GM23338 (cell line): ENCODE results near the gene CSTF2.

Experiments
- CREB1 ChIP-seq: fragments of 250-450 bp; sonication (Bioruptor Pico); IDR thresholded peaks from 2 replicates; pipeline ENCODE4 v1.5.0; 2020; ENCODE audit warnings: low read depth, mild to moderate bottlenecking, moderate library complexity
- EZH2 ChIP-seq: fragments of 200-600 bp; sonication (generic); IDR thresholded peaks from one replicate; pipeline ENCODE4 v1.8.0; 2017; ENCODE audit warnings: antibody characterized with exemption, mild to moderate bottlenecking, low read depth; ENCODE audit not compliant: unreplicated experiment
- EZH2phosphoT487 ChIP-seq: fragments of 200-600 bp; sonication (generic); IDR thresholded peaks from one replicate; pipeline ENCODE4 v1.8.1; 2018; ENCODE audit warnings: antibody characterized with exemption; ENCODE audit not compliant: unreplicated experiment
- JUNB ChIP-seq: IDR thresholded peaks from one replicate; pipeline ENCODE4 v1.6.1; 2016; ENCODE audit warnings: antibody characterized with exemption; ENCODE audit not compliant: unreplicated experiment
- NANOG ChIP-seq: IDR thresholded peaks from 2 replicates; pipeline ENCODE4 v1.6.1; 2016; ENCODE audit warnings: antibody characterized with exemption, borderline replicate concordance
- POLR2AphosphoS5 ChIP-seq: IDR thresholded peaks from 2 replicates; pipeline ENCODE4 v1.6.1; 2016; ENCODE audit warnings: antibody characterized with exemption, low read depth
- STAT1 ChIP-seq: IDR thresholded peaks from one replicate; pipeline ENCODE4 v1.6.1; 2016; ENCODE audit warnings: antibody characterized with exemption; ENCODE audit not compliant: unreplicated experiment
- ZNF114 ChIP-seq: fragments of 250-450 bp; sonication (Bioruptor Pico); IDR thresholded peaks from 2 replicates; pipeline ENCODE4 v1.5.0; 2020; ENCODE audit warnings: mild to moderate bottlenecking, moderate library complexity
- ZNF331 ChIP-seq: fragments of 250-450 bp; sonication (Bioruptor Pico); IDR thresholded peaks from 2 replicates; pipeline ENCODE4 v1.5.0; 2020; ENCODE audit warnings: low read depth, mild to moderate bottlenecking, moderate library complexity
- TF ChIP-seq, protein P1 (sequence below), 2 experiments: fragments of 200-600 bp in 1 of 2; sonication (generic) in 1 of 2; conservative IDR thresholded peaks; 2 replicates each; pipeline versions ENCODE4 v1.5.1 to v1.6.1; 2016 to 2017; ENCODE audit warnings: antibody characterized with exemption in 2 of 2, low read depth in 2 of 2, mild to moderate bottlenecking in 2 of 2, moderate library complexity in 1 of 2
- TF ChIP-seq, protein P2 (sequence below): IDR thresholded peaks from one replicate; pipeline ENCODE4 v1.6.1; 2018; ENCODE audit warnings: antibody characterized with exemption; ENCODE audit not compliant: unreplicated experiment
- TF ChIP-seq, protein P3 (sequence below): IDR thresholded peaks from 2 replicates; pipeline ENCODE4 v1.6.1; 2016; ENCODE audit warnings: antibody characterized with exemption

DNA sequence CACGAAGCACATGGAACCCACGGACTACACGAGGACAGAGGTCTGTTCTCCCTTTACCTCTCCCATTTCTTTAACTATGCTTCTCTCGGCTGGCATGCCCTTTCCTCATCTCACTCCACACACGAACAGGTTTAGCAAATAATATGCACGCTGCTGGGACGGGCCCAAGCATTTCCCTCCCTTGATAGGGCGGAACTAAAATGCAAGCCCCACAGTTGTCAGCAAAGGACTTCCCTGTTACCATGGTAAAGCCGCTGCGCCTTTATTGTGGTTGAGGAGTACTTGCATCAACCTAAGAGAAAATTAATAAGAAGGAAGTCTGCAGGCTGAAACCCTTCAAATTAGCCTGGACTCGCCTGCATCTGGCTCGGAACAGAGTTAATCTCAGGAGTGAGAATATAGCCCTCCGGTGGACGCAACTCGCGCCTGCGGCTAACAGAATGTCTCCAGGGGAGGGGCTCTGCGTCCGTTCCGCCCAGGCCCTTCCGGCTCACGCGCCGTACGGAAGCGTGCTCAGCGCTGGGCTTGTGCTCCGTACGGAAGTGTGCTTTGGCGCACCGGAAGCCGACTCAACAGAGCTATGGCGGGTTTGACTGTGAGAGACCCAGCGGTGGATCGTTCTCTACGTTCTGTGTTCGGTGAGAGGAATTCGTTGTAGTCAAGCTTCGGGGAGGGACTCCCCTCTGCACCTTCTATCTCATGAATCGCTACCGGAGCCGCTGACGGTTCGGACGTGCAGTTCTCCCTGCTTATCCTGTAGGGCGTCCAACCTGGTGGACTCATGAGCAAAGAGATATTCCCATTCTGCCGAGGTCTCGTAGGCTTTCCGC is at the start of gene CSTF2:
- TF ChIP-seq CREB1 (0 out of 2 replicates have a peak, but pooled peaks have one; percentile 29), EZH2 (no peak), NANOG (no peak), POLR2AphosphoS5 (peak; percentile 79), JUNB (no peak), ZNF331 (CRISPR knock-in tag) (no peak), ZNF114 (CRISPR knock-in tag) (no peak), EZH2phosphoT487 (no peak), STAT1 (no peak)
- TF ChIP-seq, protein P1, sequence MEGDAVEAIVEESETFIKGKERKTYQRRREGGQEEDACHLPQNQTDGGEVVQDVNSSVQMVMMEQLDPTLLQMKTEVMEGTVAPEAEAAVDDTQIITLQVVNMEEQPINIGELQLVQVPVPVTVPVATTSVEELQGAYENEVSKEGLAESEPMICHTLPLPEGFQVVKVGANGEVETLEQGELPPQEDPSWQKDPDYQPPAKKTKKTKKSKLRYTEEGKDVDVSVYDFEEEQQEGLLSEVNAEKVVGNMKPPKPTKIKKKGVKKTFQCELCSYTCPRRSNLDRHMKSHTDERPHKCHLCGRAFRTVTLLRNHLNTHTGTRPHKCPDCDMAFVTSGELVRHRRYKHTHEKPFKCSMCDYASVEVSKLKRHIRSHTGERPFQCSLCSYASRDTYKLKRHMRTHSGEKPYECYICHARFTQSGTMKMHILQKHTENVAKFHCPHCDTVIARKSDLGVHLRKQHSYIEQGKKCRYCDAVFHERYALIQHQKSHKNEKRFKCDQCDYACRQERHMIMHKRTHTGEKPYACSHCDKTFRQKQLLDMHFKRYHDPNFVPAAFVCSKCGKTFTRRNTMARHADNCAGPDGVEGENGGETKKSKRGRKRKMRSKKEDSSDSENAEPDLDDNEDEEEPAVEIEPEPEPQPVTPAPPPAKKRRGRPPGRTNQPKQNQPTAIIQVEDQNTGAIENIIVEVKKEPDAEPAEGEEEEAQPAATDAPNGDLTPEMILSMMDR (conservative IDR thresholded peaks at IDR 0.05; ENCODE audit: low read depth in 2 of 2), result no peak
- TF ChIP-seq, protein P2, sequence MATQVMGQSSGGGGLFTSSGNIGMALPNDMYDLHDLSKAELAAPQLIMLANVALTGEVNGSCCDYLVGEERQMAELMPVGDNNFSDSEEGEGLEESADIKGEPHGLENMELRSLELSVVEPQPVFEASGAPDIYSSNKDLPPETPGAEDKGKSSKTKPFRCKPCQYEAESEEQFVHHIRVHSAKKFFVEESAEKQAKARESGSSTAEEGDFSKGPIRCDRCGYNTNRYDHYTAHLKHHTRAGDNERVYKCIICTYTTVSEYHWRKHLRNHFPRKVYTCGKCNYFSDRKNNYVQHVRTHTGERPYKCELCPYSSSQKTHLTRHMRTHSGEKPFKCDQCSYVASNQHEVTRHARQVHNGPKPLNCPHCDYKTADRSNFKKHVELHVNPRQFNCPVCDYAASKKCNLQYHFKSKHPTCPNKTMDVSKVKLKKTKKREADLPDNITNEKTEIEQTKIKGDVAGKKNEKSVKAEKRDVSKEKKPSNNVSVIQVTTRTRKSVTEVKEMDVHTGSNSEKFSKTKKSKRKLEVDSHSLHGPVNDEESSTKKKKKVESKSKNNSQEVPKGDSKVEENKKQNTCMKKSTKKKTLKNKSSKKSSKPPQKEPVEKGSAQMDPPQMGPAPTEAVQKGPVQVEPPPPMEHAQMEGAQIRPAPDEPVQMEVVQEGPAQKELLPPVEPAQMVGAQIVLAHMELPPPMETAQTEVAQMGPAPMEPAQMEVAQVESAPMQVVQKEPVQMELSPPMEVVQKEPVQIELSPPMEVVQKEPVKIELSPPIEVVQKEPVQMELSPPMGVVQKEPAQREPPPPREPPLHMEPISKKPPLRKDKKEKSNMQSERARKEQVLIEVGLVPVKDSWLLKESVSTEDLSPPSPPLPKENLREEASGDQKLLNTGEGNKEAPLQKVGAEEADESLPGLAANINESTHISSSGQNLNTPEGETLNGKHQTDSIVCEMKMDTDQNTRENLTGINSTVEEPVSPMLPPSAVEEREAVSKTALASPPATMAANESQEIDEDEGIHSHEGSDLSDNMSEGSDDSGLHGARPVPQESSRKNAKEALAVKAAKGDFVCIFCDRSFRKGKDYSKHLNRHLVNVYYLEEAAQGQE, result no peak
- TF ChIP-seq, protein P3, sequence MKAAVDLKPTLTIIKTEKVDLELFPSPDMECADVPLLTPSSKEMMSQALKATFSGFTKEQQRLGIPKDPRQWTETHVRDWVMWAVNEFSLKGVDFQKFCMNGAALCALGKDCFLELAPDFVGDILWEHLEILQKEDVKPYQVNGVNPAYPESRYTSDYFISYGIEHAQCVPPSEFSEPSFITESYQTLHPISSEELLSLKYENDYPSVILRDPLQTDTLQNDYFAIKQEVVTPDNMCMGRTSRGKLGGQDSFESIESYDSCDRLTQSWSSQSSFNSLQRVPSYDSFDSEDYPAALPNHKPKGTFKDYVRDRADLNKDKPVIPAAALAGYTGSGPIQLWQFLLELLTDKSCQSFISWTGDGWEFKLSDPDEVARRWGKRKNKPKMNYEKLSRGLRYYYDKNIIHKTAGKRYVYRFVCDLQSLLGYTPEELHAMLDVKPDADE, result peak; percentile 54; the same call in 1 of the 2 replicates
